MG63 (cell line): ENCODE data around the gene PRKCE. TPM values are rescaled to one million over a fixed set of nuclear protein-coding genes. Genes with fewer than 3 reads are reported as not detected.
A peak's percentile ranks its signal among the peaks of the same experiment; 100 is the strongest.
"Not testable (repeated sequence)": the region's sequence is repeated elsewhere in the genome, so short reads cannot be mapped to it uniquely, and the experiment has no call there.

ENCODE experiments used
- DNase-seq: peaks from one replicate; pipeline ENCODE4 v3.0.0-alpha.2; 2020
- H3K27me3 ChIP-seq: fragments of 250-450 bp; sonication (Bioruptor Pico); 2 replicates; pipeline ENCODE4 v1.5.1; 2020; ENCODE audit warnings: mild to moderate bottlenecking, moderate library complexity
- H3K36me3 ChIP-seq: fragments of 250-450 bp; sonication (Bioruptor Pico); 2 replicates; pipeline ENCODE4 v1.5.1; 2020; ENCODE audit warnings: mild to moderate bottlenecking, moderate library complexity
- H3K4me3 ChIP-seq: fragments of 250-450 bp; sonication (Bioruptor Pico); 2 replicates; pipeline ENCODE4 v1.5.1; 2020; ENCODE audit warnings: mild to moderate bottlenecking, moderate library complexity
- H3K9me3 ChIP-seq: fragments of 250-450 bp; sonication (Bioruptor Pico); 2 replicates; pipeline ENCODE4 v1.5.1; 2020; ENCODE audit warnings: mild to moderate bottlenecking, moderate library complexity
- total RNA-seq: library from RNA; depleted of rRNA; stranded (reverse); fragments of >200 nt; shearing (Covaris generic); gene quantifications from 2 replicates; pipeline ENCODE4 v1.2.3, GENCODE V29; 2014; ENCODE audit warnings: low replicate concordance

The PRKCE gene
- total RNA-seq, 1 experiment from 2014 or later, result 16.9 TPM

GRCh38 chr2:45678791-45679348 is 27.4 kb downstream of the PRKCE start:
- no peak for DNase-seq
- no peak overlapping the region for H3K4me3 ChIP-seq
- H3K27me3 ChIP-seq, result no peaks in the 10 kb centered on the region
- H3K9me3 ChIP-seq, result no peaks in the 10 kb centered on the region
- no peaks in the 10 kb centered on the region for H3K36me3 ChIP-seq

GRCh38 chr2:45680351-45680967 is 29.0 kb downstream of the PRKCE start:
- H3K36me3 ChIP-seq, result no peaks in the 10 kb centered on the region

GRCh38 chr2:45681675-45682074 is 30.2 kb downstream of the PRKCE start:
- DNase-seq, result peak; percentile 60
- Histone ChIP-seq H3K36me3 (no peaks in the 10 kb centered on the region), H3K9me3 (no peaks in the 10 kb centered on the region), H3K4me3 (no peak overlapping the region), H3K27me3 (no peaks in the 10 kb centered on the region)

More at GRCh38 chr2:45680351-45680967, 29.0 kb downstream of the PRKCE start:
- no peaks in the 10 kb centered on the region for H3K27me3 ChIP-seq
- no peak for DNase-seq
- H3K9me3 ChIP-seq, result no peaks in the 10 kb centered on the region
- no peak overlapping the region for H3K4me3 ChIP-seq

GRCh38 chr2:45683292-45683691 is 31.8 kb downstream of the PRKCE start:
- Histone ChIP-seq H3K4me3 (no peak overlapping the region), H3K36me3 (no peaks in the 10 kb centered on the region), H3K9me3 (no peaks in the 10 kb centered on the region), H3K27me3 (no peaks in the 10 kb centered on the region)
- no peak for DNase-seq

- DNase-seq, result no peak
- no peaks in the 10 kb centered on the region for H3K36me3 ChIP-seq
- no peaks in the 10 kb centered on the region for H3K27me3 ChIP-seq
- no peaks in the 10 kb centered on the region for H3K9me3 ChIP-seq
- H3K4me3 ChIP-seq, result no peak overlapping the region
Observed at GRCh38 chr2:45684756-45685155, 33.3 kb downstream of the PRKCE start.

- H3K27me3 ChIP-seq, result no peaks in the 10 kb centered on the region
- H3K36me3 ChIP-seq, result no peaks in the 10 kb centered on the region
- H3K4me3 ChIP-seq, result no peak overlapping the region
- no peak for DNase-seq
- no peaks in the 10 kb centered on the region for H3K9me3 ChIP-seq
Observed at GRCh38 chr2:45685260-45685659, 33.8 kb downstream of the PRKCE start.

GRCh38 chr2:45687964-45688363 is 36.5 kb downstream of the PRKCE start:
- no peaks in the 10 kb centered on the region for H3K9me3 ChIP-seq
- no peak overlapping the region for H3K4me3 ChIP-seq
- no peaks in the 10 kb centered on the region for H3K36me3 ChIP-seq
- H3K27me3 ChIP-seq, result no peaks in the 10 kb centered on the region
- DNase-seq, result no peak

- H3K9me3 ChIP-seq, result no peaks in the 10 kb centered on the region
- DNase-seq, result no peak
- no peak overlapping the region for H3K4me3 ChIP-seq
- no peaks in the 10 kb centered on the region for H3K36me3 ChIP-seq
- H3K27me3 ChIP-seq, result no peaks in the 10 kb centered on the region
Observed at GRCh38 chr2:45688479-45689298, 37.2 kb downstream of the PRKCE start.

GRCh38 chr2:45690231-45690630 is 38.8 kb downstream of the PRKCE start:
- H3K36me3 ChIP-seq, result no peaks in the 10 kb centered on the region
- DNase-seq, result no peak
- H3K4me3 ChIP-seq, result no peak overlapping the region
- no peaks in the 10 kb centered on the region for H3K27me3 ChIP-seq
- H3K9me3 ChIP-seq, result no peaks in the 10 kb centered on the region

GRCh38 chr2:45691171-45691999 is 39.9 kb downstream of the PRKCE start:
- no peaks in the 10 kb centered on the region for H3K9me3 ChIP-seq
- DNase-seq, result no peak
- no peaks in the 10 kb centered on the region for H3K36me3 ChIP-seq
- H3K4me3 ChIP-seq, result no peak overlapping the region
- no peaks in the 10 kb centered on the region for H3K27me3 ChIP-seq

- H3K27me3 ChIP-seq, result no peaks in the 10 kb centered on the region
- H3K36me3 ChIP-seq, result no peaks in the 10 kb centered on the region
- no peaks in the 10 kb centered on the region for H3K9me3 ChIP-seq
- H3K4me3 ChIP-seq, result no peak overlapping the region
- DNase-seq, result no peak
Observed at GRCh38 chr2:45692566-45692965, 41.1 kb downstream of the PRKCE start.

- H3K27me3 ChIP-seq, DNase-seq, H3K36me3 ChIP-seq: not testable (repeated sequence)
Observed at GRCh38 chr2:45695480-45696007, 44.1 kb downstream of the PRKCE start.

GRCh38 chr2:45696708-45697107 is 45.2 kb downstream of the PRKCE start:
- no peaks in the 10 kb centered on the region for H3K27me3 ChIP-seq
- DNase-seq, result no peak
- no peak overlapping the region for H3K4me3 ChIP-seq
- peaks cover 2% of the 10 kb centered on the region; the same call in 1 of the 2 replicates for H3K36me3 ChIP-seq
- H3K9me3 ChIP-seq, result no peaks in the 10 kb centered on the region

More at GRCh38 chr2:45695480-45696007, 44.1 kb downstream of the PRKCE start:
- H3K9me3 ChIP-seq, H3K4me3 ChIP-seq: not testable (repeated sequence)

GRCh38 chr2:45697190-45697589 is 45.7 kb downstream of the PRKCE start:
- H3K27me3 ChIP-seq, result no peaks in the 10 kb centered on the region

GRCh38 chr2:45698554-45698953 is 47.1 kb downstream of the PRKCE start:
- Histone ChIP-seq H3K36me3 (peaks cover 2% of the 10 kb centered on the region; the same call in 1 of the 2 replicates), H3K9me3 (no peaks in the 10 kb centered on the region), H3K4me3 (no peak overlapping the region), H3K27me3 (no peaks in the 10 kb centered on the region)
- no peak for DNase-seq

More at GRCh38 chr2:45697190-45697589, 45.7 kb downstream of the PRKCE start:
- no peak overlapping the region for H3K4me3 ChIP-seq
- H3K9me3 ChIP-seq, result no peaks in the 10 kb centered on the region
- peaks cover 2% of the 10 kb centered on the region; the same call in 1 of the 2 replicates for H3K36me3 ChIP-seq
- no peak for DNase-seq

- no peak for DNase-seq
Observed at GRCh38 chr2:45699032-45699658, 47.7 kb downstream of the PRKCE start.

More at GRCh38 chr2:45699032-45699658, 47.7 kb downstream of the PRKCE start:
- H3K36me3 ChIP-seq, result peaks cover 2% of the 10 kb centered on the region; the same call in 1 of the 2 replicates
- no peak overlapping the region for H3K4me3 ChIP-seq
- no peaks in the 10 kb centered on the region for H3K27me3 ChIP-seq
- no peaks in the 10 kb centered on the region for H3K9me3 ChIP-seq
